ENCODE results near the gene CRIP3.
"Not testable (repeated sequence)": the region's sequence is repeated elsewhere in the genome, so short reads cannot be mapped to it uniquely, and the experiment has no call there.

Gene CRIP3, protein sequence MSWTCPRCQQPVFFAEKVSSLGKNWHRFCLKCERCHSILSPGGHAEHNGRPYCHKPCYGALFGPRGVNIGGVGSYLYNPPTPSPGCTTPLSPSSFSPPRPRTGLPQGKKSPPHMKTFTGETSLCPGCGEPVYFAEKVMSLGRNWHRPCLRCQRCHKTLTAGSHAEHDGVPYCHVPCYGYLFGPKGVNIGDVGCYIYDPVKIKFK

GRCh38 chr6:43308101-43308989, at the start of gene CRIP3:
Gene CRIP3, minus strand, starts transcription at chr6:43308826. Its CDS starts 34 bp downstream, at chr6:43308792.
- peak; percentile 34 to 39 for DNase-seq
- TF ChIP-seq GATA1 (IDR thresholded peaks at IDR 0.05; ENCODE audit: low read depth, low read length) = no peak
- TF ChIP-seq POLR2A (IDR thresholded peaks at IDR 0.05; ENCODE audit: low read length) = no peak

DNA sequence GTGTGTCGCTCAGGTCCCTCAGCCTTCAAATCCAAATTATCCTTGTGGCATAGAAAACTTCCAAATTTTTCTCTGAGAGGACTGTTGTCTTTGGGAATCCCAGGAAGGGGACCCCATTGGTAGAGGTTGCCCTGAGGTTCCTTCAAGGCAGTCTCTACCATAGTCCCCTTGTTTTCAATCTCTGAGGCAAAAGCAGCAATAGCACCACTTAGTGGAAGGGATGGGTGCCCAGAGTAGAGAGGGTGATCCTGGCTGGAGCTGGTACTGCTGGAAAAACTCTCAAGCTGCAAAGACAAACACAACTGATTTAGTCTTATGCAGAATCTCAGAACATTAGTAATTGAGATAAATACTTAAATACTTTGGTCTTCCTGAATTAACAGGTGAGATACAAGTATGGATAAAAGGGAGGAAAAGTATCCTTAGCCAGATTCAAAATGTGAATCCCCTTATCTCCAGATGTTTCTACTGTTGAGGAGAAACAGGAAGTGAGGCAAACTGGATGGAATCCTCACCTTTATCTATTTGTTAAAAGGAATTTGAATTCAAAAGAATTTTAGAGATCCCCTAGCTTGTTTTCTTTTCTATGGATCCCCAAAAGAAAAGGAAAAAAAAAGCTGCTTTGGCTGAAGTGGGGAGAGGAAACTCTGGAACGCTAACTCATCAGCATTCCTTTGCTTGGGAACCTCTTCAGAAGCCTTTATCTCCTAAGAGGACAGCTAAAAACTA, 47.4 kb upstream of the CRIP3 start:
- peak; percentile 10 to 11 for DNase-seq
- TF ChIP-seq POLR2A (IDR thresholded peaks at IDR 0.05; ENCODE audit: low read length) (no peak), GATA1 (IDR thresholded peaks at IDR 0.05; ENCODE audit: low read depth, low read length) (no peak)

DNA sequence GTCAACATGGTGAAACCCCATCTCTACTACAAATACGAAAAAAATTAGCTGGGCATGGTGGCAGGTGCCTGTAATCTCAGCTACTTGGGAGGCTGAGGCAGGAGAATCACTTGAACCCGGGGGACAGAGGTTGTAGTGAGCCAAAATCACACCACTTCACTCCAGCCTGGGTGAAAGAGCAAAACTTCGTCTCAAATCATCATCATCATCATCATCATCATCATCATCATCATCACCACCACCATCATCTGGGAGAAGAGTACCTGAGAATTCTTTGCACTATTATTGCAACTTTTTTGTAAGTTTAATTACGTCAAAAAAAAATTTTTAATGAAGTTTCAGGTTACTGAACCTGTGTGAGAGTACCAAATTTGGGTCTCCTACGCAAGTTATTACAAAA, 43.3 kb upstream of the CRIP3 start:
- DNase-seq = not testable (repeated sequence)

DNA sequence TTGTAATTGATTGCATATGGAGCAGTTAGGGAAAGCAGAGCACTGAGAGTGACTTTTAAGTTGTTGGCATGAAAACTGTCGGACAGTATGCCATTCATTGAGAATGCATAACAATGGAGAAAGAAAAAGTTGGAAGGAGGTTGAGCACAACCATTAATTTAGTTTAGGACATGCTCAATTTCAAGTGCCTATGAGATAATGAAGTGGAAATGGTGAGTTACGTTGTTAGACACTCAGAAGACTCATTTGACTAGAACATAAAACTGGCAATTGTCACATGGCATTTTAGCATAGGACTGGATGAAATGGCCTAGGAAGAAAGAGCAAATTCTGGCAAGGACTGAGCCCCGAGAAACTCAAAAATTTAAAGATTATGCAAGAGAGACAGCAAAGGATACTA, 38.8 kb upstream of the CRIP3 start:
- TF ChIP-seq POLR2A (IDR thresholded peaks at IDR 0.05; ENCODE audit: low read length) = no peak
- no peak for TF ChIP-seq GATA1 (IDR thresholded peaks at IDR 0.05; ENCODE audit: low read depth, low read length)

GRCh38 chr6:43347021-43347420, 38.4 kb upstream of the CRIP3 start:
- no peak for TF ChIP-seq GATA1 (IDR thresholded peaks at IDR 0.05; ENCODE audit: low read depth, low read length)
- no peak for TF ChIP-seq POLR2A (IDR thresholded peaks at IDR 0.05; ENCODE audit: low read length)
- no peak for DNase-seq

More for the DNA sequence above, 38.8 kb upstream of the CRIP3 start:
- no peak for DNase-seq

DNA sequence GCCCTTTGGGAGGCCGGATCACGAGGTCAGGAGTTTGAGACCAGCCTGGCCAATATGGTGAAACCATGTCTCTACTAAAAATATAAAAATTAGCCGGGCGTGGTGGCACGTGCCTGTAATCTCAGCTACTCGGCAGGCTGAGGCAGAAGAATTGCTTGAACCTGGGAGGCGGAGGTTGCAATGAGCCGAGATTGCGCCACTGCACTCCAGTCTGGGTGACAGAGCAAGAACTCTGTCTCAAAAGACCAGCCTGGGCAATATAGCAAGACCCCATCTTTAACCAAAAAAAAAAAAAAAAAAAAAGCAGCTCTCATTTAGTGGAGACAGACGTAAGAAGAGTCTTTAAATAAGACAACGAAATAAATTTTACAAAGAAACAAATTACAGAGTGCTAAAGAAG, 37.6 kb upstream of the CRIP3 start:
- not testable (repeated sequence) for DNase-seq

GRCh38 chr6:43339168-43339567, 30.5 kb upstream of the CRIP3 start:
- DNase-seq = no peak
- TF ChIP-seq POLR2A (IDR thresholded peaks at IDR 0.05; ENCODE audit: low read length) = no peak
- TF ChIP-seq GATA1 (IDR thresholded peaks at IDR 0.05; ENCODE audit: low read depth, low read length) = no peak

DNA sequence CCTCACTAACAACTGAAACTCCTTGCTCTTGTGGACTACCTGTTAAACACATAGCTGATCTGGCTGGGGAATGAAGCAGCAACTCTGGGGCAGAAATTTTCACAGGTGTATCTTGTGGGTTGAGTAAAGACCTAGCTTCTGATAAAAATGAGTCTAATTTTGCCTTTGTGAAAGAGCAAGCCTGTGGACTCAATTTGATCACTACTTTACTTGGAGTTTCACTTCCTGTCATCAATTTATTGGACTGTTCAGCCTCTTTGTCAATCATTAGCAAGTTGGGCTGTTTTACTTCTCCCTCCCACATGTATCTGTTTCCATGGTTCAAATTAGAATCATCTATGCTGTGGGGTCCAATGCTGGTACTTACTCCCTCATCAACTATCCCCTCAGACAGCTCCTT, 29.6 kb upstream of the CRIP3 start:
- no peak for DNase-seq
- no peak for TF ChIP-seq POLR2A (IDR thresholded peaks at IDR 0.05; ENCODE audit: low read length)
- TF ChIP-seq GATA1 (IDR thresholded peaks at IDR 0.05; ENCODE audit: low read depth, low read length) = no peak

- no peak for DNase-seq
- TF ChIP-seq POLR2A (IDR thresholded peaks at IDR 0.05; ENCODE audit: low read length) (no peak), GATA1 (IDR thresholded peaks at IDR 0.05; ENCODE audit: low read depth, low read length) (no peak)
Measured at GRCh38 chr6:43336382-43336781, 27.8 kb upstream of the CRIP3 start.

GRCh38 chr6:43335469-43335868, 26.8 kb upstream of the CRIP3 start:
- DNase-seq = no peak
- no peak for TF ChIP-seq GATA1 (IDR thresholded peaks at IDR 0.05; ENCODE audit: low read depth, low read length)
- TF ChIP-seq POLR2A (IDR thresholded peaks at IDR 0.05; ENCODE audit: low read length) = no peak

- no peak for TF ChIP-seq POLR2A (IDR thresholded peaks at IDR 0.05; ENCODE audit: low read length)
- TF ChIP-seq GATA1 (IDR thresholded peaks at IDR 0.05; ENCODE audit: low read depth, low read length) = no peak
- peak; percentile 33 to 48 for DNase-seq
Measured at GRCh38 chr6:43334466-43335095, 26.0 kb upstream of the CRIP3 start.

DNA sequence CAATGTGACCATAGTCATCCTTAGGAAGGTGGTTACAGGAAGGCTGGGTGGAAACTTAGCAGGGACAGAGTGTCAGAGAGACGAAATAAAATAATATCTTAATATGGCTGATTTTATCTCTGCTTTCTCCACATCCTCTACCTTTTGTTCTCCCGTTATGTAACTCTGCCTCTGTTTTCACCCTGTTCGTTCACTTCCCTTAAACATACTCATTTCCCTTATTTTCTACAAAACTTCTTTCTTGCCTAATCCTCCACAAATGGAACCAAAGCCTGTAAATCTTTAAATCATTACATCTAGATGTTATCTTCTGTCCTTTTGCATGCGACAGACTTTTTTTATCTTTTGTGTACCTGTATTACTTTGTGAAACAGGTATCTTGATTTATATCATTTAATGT, 23.3 kb upstream of the CRIP3 start:
- no peak for TF ChIP-seq GATA1 (IDR thresholded peaks at IDR 0.05; ENCODE audit: low read depth, low read length)
- no peak for TF ChIP-seq POLR2A (IDR thresholded peaks at IDR 0.05; ENCODE audit: low read length)
- no peak for DNase-seq

DNA sequence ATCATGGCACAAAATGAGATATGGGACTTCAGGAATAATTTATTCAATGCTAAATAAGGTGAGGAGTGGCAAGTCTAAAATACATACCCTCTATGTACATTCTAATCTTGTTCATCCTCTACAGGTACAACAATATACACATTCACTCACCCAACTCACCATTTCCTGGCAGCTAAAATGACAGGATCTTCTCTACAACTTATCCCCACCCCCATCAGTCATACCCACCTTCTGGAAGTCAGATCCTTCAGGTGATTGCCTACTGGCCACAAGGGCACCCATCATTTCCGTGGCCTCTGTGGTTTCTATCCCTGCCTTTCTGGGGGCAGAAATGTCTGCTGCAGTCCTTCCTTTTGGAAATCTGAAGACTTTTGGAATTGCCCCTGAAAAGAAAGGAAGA, 22.8 kb upstream of the CRIP3 start:
- no peak for DNase-seq
- TF ChIP-seq GATA1 (IDR thresholded peaks at IDR 0.05; ENCODE audit: low read depth, low read length) (no peak), POLR2A (IDR thresholded peaks at IDR 0.05; ENCODE audit: low read length) (no peak)

DNA sequence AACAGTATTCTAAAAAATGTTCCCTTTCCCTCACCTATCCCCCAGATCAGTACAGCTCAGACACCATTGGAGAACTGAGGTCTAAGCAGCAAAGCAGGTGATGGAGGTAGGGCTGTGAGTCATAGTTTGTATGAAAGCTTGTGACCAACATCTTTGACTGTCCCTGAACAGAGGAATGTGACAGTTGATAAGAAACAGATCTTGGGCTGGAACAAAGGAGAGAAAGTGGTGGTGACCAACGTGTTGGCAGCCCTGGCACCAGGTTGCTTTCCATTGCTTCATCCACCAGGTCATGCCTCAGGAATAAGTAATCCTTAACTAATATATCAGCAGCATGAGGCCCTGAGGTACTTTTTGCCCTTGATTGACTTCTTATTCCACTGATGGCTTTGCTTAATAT, 19.9 kb upstream of the CRIP3 start:
- TF ChIP-seq POLR2A (IDR thresholded peaks at IDR 0.05; ENCODE audit: low read length) (no peak), GATA1 (IDR thresholded peaks at IDR 0.05; ENCODE audit: low read depth, low read length) (no peak)
- DNase-seq = no peak
